Raji (cell line): ENCODE results near the gene GJC3.

Experiments
- POLR2A ChIP-seq: IDR thresholded peaks from 2 replicates; pipeline ENCODE4 v1.6.1; 2011; ENCODE audit warnings: low read depth, low read length, control low read depth; ENCODE audit not compliant: insufficient read depth

Gene GJC3

GRCh38 chr7:99893280-99893679 is 36.1 kb downstream of the GJC3 start:
- TF ChIP-seq POLR2A = no peak

- no peak for TF ChIP-seq POLR2A
These were observed 48.0 kb downstream of the GJC3 start for GRCh38 chr7:99881370-99881769.

- TF ChIP-seq POLR2A = no peak
These were observed 52.5 kb downstream of the GJC3 start, which contains the start of gene OR2AE1 for GRCh38 chr7:99876933-99877332. OR2AE1 (minus strand) TSS chr7:99877033; CDS start chr7:99877033, 0 bp downstream.

- no peak for TF ChIP-seq POLR2A
These were observed 52.9 kb downstream of the GJC3 start for GRCh38 chr7:99876491-99876890.
